Heart left ventricle (tissue), 16 donors: ENCODE data around the gene MAPKAP1. TPM values are rescaled to one million over a fixed set of nuclear protein-coding genes. Genes with fewer than 3 reads are reported as not detected.

Source experiments
- ATAC-seq, 4 donors: fragments of 200-7000 bp; cut with Tn5 transposase; one replicate each; pipeline ENCODE4 v1.9.1; 2020 to 2022; ENCODE audit warnings: moderate library complexity in 4 of 4, mild to moderate bottlenecking in 3 of 4, moderate number of reproducible peaks in 1 of 4
- DNase-seq, 5 donors: peaks; one replicate each; pipeline ENCODE4 v3.0.0-alpha.2; 2020
- H3K27ac ChIP-seq, 12 donors: fragments of 200-600 bp; sonication (generic) in 4 of 12; one replicate each; pipeline versions ENCODE4 v1.5.0 to v1.8.0; 2016 to 2022; ENCODE audit warnings: mild to moderate bottlenecking in 2 of 12
- H3K27me3 ChIP-seq, 9 donors: fragments of 200-600 bp; sonication (generic) in 2 of 9; one replicate each; pipeline versions ENCODE4 v1.5.1 to v1.8.0; 2016 to 2022; ENCODE audit warnings: mild to moderate bottlenecking in 3 of 9
- H3K36me3 ChIP-seq, 9 donors: fragments of 200-600 bp; sonication (generic) in 2 of 9; one replicate each; pipeline versions ENCODE4 v1.5.0 to v1.8.0; 2018 to 2022; ENCODE audit warnings: mild to moderate bottlenecking in 2 of 9
- H3K4me1 ChIP-seq, 12 donors: fragments of 200-600 bp; sonication (generic) in 4 of 12; one replicate each; pipeline versions ENCODE4 v1.5.0 to v1.8.0; 2016 to 2022; ENCODE audit warnings: mild to moderate bottlenecking in 3 of 12
- H3K4me3 ChIP-seq, 12 donors: fragments of 200-600 bp; sonication (generic) in 4 of 12; one replicate each; pipeline versions ENCODE4 v1.5.0 to v1.8.0; 2017 to 2022; ENCODE audit warnings: mild to moderate bottlenecking in 9 of 12, moderate library complexity in 4 of 12
- H3K9me3 ChIP-seq, 12 donors: fragments of 200-600 bp; sonication (generic) in 4 of 12; one replicate each; pipeline versions ENCODE4 v1.5.0 to v1.8.0; 2016 to 2022; ENCODE audit warnings: mild to moderate bottlenecking in 1 of 12
- POLR2A ChIP-seq, 2 donors: fragments of 450-650 bp; IDR thresholded peaks; one replicate each; pipeline ENCODE4 v1.6.1; 2017; ENCODE audit warnings: antibody characterized with exemption in 2 of 2, mild to moderate bottlenecking in 2 of 2, moderate library complexity in 2 of 2
- WGBS, 4 donors: extraction: QIAGEN DNeasy Blood & Tissue Kit in 2 of 4; methylation state at CpG; one replicate each; pipeline versions ENCODE4 v1.1.5 to v1.1.7; 2013 to 2018; 5-methylcytosine and 5-hydroxymethylcytosine counted together
- intact Hi-C, 10 donors: fragments of 100-400 bp; cut with DNase I; formaldehyde crosslinking; loops; one replicate each; pipeline versions ENCODE4 v1.11.1 to v1.14.2; 2022
- polyA plus RNA-seq, 2 donors: library from polyadenylated mRNA; stranded (reverse); fragments of 200-250 nt; gene quantifications; one replicate each; pipeline ENCODE4 v1.2.3, GENCODE V29; 2013
- total RNA-seq, 9 donors: library from RNA; depleted of rRNA in 2 of 9; stranded (reverse); fragments of >200 nt in 2 of 9; fragmentation: NEBNext Ultra II Directional in 3 of 9; extraction: Animal tissue kit (Norgen Biotek cat#: 25700) in 3 of 9; gene quantifications; one replicate each; pipeline versions ENCODE4 v1.1.0 to v1.2.4, GENCODE V29; 2016 to 2023
- TF ChIP-seq, protein P1 (sequence below), 12 donors: fragments of 200-600 bp; sonication (generic) in 4 of 12; IDR thresholded peaks; one replicate each; pipeline versions ENCODE4 v1.5.0 to v1.8.0; 2018 to 2022; ENCODE audit warnings: antibody characterized with exemption in 12 of 12, mild to moderate bottlenecking in 5 of 12
- donor health status: ischemic (EF 13 %, LVEDD 7.1; RV severe dilation, severe dysfunction).
- donor health status: healthy with polysubstance abuse.
- donor health status: DM: no; HTN: yes; CAD: no.
- donor health status: DM: no; HTN: no; CAD: no.
- donor health status: ischemic (EF 25% LVEDD 6.9; RV normal size, moderate dysfunction).
- donor health status: ischemic (EF 25% LVEDD 5.7; RV mildly dilated, moderate dysfunction).
- donor health status: healthy.
- donor health status: DM: yes; HTN: yes; CAD: no.
- donor health status: ischemic (EF 35%, LVEDD 5.7; RV mildly dilated, moderate dysfunction).
- donor health status: nonischemic (EF 11% LVEDD 7.7; RV severe dilation, severe dysfunction).
- donor health status: DM: yes; HTN: yes; CAD: no.
- donor health status: PGD.
- donor health status: ischemic (EF 29% LVEDD 5.4; RV normal size, mild dysfunction).
- donor health status: nonischemic (EF 23%, LVEDD 6.1; RV moderate dilation, normal function).

Gene MAPKAP1
- total and polyA plus RNA-seq, 11 donors, result 76.2 to 145 (median 124) TPM

DNA sequence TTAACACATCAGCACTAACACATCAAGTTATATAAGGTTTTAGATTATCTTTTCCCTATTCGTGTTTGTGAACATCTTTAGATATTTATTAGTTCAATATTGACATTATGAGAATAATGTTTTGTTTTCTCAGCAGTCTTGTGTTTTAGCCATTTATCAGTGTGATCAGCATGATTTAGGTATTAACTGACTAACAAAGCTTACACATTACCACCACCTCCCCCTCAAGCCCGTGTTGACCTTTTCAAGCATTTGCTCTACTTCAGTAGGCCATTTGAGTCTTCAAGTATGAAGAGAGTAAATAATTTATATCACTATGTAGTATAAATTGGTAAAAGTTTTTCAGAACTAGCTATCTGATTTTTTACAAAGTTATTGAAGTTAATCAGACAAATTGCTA is 47.1 kb upstream of the MAPKAP1 start:
- Histone ChIP-seq H3K4me3 (no peak overlapping the region), H3K4me1 (peaks cover 0 to 84% (median 39%) of the 10 kb centered on the region in 12 donors), H3K36me3 (peaks cover 0 to 2% (median 0%) of the 10 kb centered on the region in 9 donors), H3K27me3 (no peaks in the 10 kb centered on the region), H3K9me3 (no peaks in the 10 kb centered on the region), H3K27ac (peak overlapping the region in 1 of 12 donors; percentile 93)
- DNase-seq (no peak), ATAC-seq (no peak)
- 32 to 51% (median 46%) methylated on average over 2 of the region's 2 CpGs for WGBS, 4 donors
- intact Hi-C loops, result loop anchor here in 3 of 10 donors (5.0 to 10.0 kb wide), 4 partner anchors 71 to 199 kb away; no protein-coding TSS in a partner anchor
- TF ChIP-seq, protein P1, sequence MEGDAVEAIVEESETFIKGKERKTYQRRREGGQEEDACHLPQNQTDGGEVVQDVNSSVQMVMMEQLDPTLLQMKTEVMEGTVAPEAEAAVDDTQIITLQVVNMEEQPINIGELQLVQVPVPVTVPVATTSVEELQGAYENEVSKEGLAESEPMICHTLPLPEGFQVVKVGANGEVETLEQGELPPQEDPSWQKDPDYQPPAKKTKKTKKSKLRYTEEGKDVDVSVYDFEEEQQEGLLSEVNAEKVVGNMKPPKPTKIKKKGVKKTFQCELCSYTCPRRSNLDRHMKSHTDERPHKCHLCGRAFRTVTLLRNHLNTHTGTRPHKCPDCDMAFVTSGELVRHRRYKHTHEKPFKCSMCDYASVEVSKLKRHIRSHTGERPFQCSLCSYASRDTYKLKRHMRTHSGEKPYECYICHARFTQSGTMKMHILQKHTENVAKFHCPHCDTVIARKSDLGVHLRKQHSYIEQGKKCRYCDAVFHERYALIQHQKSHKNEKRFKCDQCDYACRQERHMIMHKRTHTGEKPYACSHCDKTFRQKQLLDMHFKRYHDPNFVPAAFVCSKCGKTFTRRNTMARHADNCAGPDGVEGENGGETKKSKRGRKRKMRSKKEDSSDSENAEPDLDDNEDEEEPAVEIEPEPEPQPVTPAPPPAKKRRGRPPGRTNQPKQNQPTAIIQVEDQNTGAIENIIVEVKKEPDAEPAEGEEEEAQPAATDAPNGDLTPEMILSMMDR (IDR thresholded peaks at IDR 0.05), result no peak
- TF ChIP-seq POLR2A (IDR thresholded peaks at IDR 0.05), result no peak

DNA sequence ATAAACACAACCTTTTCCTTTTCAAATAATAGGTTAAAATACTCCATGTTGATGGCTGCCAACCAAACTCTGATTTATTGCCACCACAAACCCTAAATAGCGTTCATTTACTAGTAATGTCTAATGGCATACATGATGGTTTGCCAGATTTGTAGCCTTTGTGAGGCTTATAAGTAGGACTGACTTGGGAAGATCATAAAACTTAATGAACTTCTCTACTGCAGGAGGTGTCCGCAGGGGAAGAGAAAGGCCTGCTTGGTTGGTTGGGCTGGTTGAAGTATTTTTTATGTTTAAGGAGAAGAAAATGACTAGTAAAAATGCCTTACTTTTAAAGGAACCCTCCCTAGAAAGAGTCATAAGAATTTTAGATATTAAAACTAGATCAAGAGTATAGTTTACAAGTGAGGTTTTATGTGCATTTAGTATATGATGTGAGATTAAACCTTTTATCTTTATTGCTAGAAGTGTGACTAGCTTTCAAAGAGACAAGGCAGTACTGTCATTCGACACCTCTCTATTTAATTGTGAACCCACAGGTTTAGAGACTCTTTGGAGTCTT is 45.1 kb upstream of the MAPKAP1 start:
- Histone ChIP-seq H3K27ac (peak overlapping the region in 4 of 12 donors; percentile 0 to 93 (median 18)), H3K36me3 (peaks cover 0 to 2% (median 0%) of the 10 kb centered on the region in 9 donors), H3K27me3 (no peaks in the 10 kb centered on the region), H3K4me1 (peaks cover 0 to 77% (median 30%) of the 10 kb centered on the region in 12 donors), H3K9me3 (no peaks in the 10 kb centered on the region), H3K4me3 (peak overlapping the region in 1 of 12 donors; percentile 9)
- intact Hi-C loops, result loop anchor here in 3 of 10 donors (5.0 to 10.0 kb wide), 4 partner anchors 73 to 197 kb away; no protein-coding TSS in a partner anchor
- TF ChIP-seq POLR2A (IDR thresholded peaks at IDR 0.05), result no peak
- TF ChIP-seq, protein P1 (IDR thresholded peaks at IDR 0.05), result no peak
- no peak for DNase-seq
- 79 to 81% (median 79%) methylated on average over 3 of the region's 3 CpGs for WGBS, 4 donors
- ATAC-seq, result no peak

DNA sequence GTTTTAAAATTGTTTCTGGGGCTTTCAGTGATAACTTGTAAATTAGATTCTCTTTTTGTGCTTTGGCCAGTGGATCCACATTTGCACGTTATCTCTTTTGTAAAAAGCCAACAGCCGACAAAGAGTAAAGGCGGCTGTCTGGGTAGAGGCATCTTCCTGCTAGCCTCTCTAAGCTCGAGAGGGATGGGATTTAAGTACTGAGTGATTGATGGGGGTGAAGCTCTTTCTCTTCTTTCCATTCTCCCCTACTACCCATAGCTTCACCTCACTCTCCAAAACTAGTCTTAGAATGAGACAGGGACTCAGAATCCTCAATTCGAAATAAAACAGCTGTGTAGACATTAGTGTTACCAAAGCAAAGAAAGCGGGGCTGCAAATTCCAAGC is 43.6 kb upstream of the MAPKAP1 start:
- Histone ChIP-seq H3K27me3 (no peaks in the 10 kb centered on the region), H3K9me3 (no peaks in the 10 kb centered on the region), H3K4me1 (peaks cover 0 to 70% (median 32%) of the 10 kb centered on the region in 12 donors), H3K4me3 (peak overlapping the region in 11 of 12 donors; percentile 2 to 96 (median 80)), H3K27ac (peak overlapping the region in 10 of 12 donors; percentile 10 to 94 (median 62)), H3K36me3 (peaks cover 0 to 2% (median 0%) of the 10 kb centered on the region in 9 donors)
- DNase-seq (no peak), ATAC-seq (no peak)
- intact Hi-C loops, result loop anchor here in 3 of 10 donors (5.0 to 10.0 kb wide), 4 partner anchors 74 to 196 kb away; no protein-coding TSS in a partner anchor
- TF ChIP-seq, protein P1 (IDR thresholded peaks at IDR 0.05), result no peak
- no peak for TF ChIP-seq POLR2A (IDR thresholded peaks at IDR 0.05)
- 46 to 53% (median 51%) methylated on average over 6 of the region's 6 CpGs for WGBS, 4 donors

DNA sequence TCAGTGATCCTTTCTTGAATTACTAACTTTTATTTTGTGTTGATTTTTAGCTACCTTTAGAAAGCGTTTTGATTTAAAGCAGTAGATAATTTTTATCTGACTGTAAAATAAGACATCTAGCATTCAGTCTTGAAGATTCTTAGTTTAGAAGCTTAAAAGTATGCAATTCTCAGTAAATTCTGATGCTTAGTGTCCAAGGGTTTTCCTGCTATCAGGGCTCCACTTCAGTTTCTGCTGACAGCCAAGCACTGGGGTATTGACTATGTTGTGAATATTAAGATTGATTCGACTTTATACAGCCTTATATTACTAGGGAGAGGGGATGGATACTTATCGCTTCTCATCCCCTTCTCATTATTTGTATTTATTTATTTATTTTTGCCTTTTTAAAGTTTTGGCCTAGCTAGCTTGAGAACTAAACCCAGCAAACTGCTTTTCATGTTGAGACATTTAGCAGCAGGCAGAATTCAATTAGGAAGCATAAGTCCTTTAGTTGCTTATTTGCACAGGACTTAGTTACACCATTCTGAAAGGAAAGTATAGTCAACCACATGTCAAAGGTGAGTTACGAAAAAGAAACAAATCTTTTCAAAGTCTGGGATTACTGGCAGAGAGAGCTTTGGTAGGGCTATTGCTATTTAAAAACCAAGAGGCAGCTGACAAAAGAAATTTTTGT is 43.1 kb upstream of the MAPKAP1 start:
- H3K27me3 ChIP-seq, result no peaks in the 10 kb centered on the region
- H3K9me3 ChIP-seq, result no peaks in the 10 kb centered on the region
- H3K27ac ChIP-seq, result peak overlapping the region in 10 of 12 donors; percentile 10 to 94 (median 62)
- TF ChIP-seq, protein P1 (IDR thresholded peaks at IDR 0.05), result no peak
- no peak for TF ChIP-seq POLR2A (IDR thresholded peaks at IDR 0.05)
- WGBS, 4 donors, result 54 to 67% (median 64%) methylated on average over 4 of the region's 4 CpGs
- H3K4me3 ChIP-seq, result peak overlapping the region in 11 of 12 donors; percentile 2 to 96 (median 80)
- H3K4me1 ChIP-seq, result peaks cover 0 to 69% (median 34%) of the 10 kb centered on the region in 12 donors
- DNase-seq (no peak), ATAC-seq (no peak)
- intact Hi-C loops, result loop anchor here (5.0 to 10.0 kb wide), 11 partner anchors 43 to 508 kb away; partner anchors contain the start of genes MAPKAP1 (in 3 of the 10) and HSPA5 (in 1 of the 10)
- H3K36me3 ChIP-seq, result peaks cover 0 to 2% (median 0%) of the 10 kb centered on the region in 9 donors
